Neural cell (in vitro differentiated cells): Measurements from ENCODE around the gene TSEN34.
"Not testable (repeated sequence)": the region's sequence is repeated elsewhere in the genome, so short reads cannot be mapped to it uniquely, and the experiment has no call there.

Source experiments
- EP300 ChIP-seq: fragments of 450-650 bp; conservative IDR thresholded peaks from 2 replicates; pipeline ENCODE4 v1.6.1; 2014; ENCODE audit warnings: antibody characterized with exemption, mild to moderate bottlenecking, moderate library complexity; ENCODE audit not compliant: poor library complexity, severe bottlenecking
- EZH2 ChIP-seq: fragments of 200-600, 300-800 bp; shearing (Covaris generic), sonication (generic); IDR thresholded peaks from 2 replicates; pipeline ENCODE4 v1.6.1; 2014; ENCODE audit warnings: antibody characterized with exemption, low read length, borderline replicate concordance, mild to moderate bottlenecking; ENCODE audit not compliant: insufficient read depth, poor library complexity, severe bottlenecking
- MXI1 ChIP-seq: fragments of 450-650 bp; conservative IDR thresholded peaks from 2 replicates; pipeline ENCODE4 v1.6.1; 2014; ENCODE audit warnings: antibody characterized with exemption, mild to moderate bottlenecking; ENCODE audit not compliant: poor library complexity, severe bottlenecking
- POLR2AphosphoS5 ChIP-seq: IDR thresholded peaks from 2 replicates; pipeline ENCODE4 v1.6.1; 2012
- RAD21 ChIP-seq: fragments of 450-650 bp; conservative IDR thresholded peaks from 2 replicates; pipeline ENCODE4 v1.6.1; 2014; ENCODE audit warnings: antibody characterized with exemption, mild to moderate bottlenecking, moderate library complexity
- SMC3 ChIP-seq: fragments of 450-650 bp; conservative IDR thresholded peaks from 2 replicates; pipeline ENCODE4 v1.6.1; 2014; ENCODE audit warnings: antibody characterized with exemption, mild to moderate bottlenecking, moderate library complexity; ENCODE audit not compliant: poor library complexity
- TAF1 ChIP-seq: IDR thresholded peaks from 2 replicates; pipeline ENCODE4 v1.6.1; 2012; ENCODE audit warnings: low read depth
- TF ChIP-seq, protein P1 (sequence below): fragments of 450-650 bp; IDR thresholded peaks from 2 replicates; pipeline ENCODE4 v1.5.1; 2014; ENCODE audit warnings: antibody characterized with exemption, mild to moderate bottlenecking, moderate library complexity; ENCODE audit not compliant: poor library complexity, severe bottlenecking
- TF ChIP-seq, protein P2 (sequence below): IDR thresholded peaks from 2 replicates; pipeline ENCODE4 v1.6.1; 2012; ENCODE audit warnings: borderline replicate concordance

- TF ChIP-seq, protein P1, sequence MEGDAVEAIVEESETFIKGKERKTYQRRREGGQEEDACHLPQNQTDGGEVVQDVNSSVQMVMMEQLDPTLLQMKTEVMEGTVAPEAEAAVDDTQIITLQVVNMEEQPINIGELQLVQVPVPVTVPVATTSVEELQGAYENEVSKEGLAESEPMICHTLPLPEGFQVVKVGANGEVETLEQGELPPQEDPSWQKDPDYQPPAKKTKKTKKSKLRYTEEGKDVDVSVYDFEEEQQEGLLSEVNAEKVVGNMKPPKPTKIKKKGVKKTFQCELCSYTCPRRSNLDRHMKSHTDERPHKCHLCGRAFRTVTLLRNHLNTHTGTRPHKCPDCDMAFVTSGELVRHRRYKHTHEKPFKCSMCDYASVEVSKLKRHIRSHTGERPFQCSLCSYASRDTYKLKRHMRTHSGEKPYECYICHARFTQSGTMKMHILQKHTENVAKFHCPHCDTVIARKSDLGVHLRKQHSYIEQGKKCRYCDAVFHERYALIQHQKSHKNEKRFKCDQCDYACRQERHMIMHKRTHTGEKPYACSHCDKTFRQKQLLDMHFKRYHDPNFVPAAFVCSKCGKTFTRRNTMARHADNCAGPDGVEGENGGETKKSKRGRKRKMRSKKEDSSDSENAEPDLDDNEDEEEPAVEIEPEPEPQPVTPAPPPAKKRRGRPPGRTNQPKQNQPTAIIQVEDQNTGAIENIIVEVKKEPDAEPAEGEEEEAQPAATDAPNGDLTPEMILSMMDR = not testable (repeated sequence)
- TF ChIP-seq POLR2AphosphoS5, TAF1, MXI1, EP300, RAD21, EZH2, SMC3: not testable (repeated sequence)
- TF ChIP-seq, protein P2, sequence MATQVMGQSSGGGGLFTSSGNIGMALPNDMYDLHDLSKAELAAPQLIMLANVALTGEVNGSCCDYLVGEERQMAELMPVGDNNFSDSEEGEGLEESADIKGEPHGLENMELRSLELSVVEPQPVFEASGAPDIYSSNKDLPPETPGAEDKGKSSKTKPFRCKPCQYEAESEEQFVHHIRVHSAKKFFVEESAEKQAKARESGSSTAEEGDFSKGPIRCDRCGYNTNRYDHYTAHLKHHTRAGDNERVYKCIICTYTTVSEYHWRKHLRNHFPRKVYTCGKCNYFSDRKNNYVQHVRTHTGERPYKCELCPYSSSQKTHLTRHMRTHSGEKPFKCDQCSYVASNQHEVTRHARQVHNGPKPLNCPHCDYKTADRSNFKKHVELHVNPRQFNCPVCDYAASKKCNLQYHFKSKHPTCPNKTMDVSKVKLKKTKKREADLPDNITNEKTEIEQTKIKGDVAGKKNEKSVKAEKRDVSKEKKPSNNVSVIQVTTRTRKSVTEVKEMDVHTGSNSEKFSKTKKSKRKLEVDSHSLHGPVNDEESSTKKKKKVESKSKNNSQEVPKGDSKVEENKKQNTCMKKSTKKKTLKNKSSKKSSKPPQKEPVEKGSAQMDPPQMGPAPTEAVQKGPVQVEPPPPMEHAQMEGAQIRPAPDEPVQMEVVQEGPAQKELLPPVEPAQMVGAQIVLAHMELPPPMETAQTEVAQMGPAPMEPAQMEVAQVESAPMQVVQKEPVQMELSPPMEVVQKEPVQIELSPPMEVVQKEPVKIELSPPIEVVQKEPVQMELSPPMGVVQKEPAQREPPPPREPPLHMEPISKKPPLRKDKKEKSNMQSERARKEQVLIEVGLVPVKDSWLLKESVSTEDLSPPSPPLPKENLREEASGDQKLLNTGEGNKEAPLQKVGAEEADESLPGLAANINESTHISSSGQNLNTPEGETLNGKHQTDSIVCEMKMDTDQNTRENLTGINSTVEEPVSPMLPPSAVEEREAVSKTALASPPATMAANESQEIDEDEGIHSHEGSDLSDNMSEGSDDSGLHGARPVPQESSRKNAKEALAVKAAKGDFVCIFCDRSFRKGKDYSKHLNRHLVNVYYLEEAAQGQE = not testable (repeated sequence)
Measured at GRCh38 chr19:54194463-54194862, 3.4 kb downstream of the TSEN34 start.
